Stimulated activated CD8-positive, alpha-beta memory T cell treated with anti-CD3 and anti-CD28 coated beads, Interleukin-15, amount 100 ng/mL, for 24 hours (primary cell): ENCODE data around the gene DYSF.

Experiments
- DNase-seq: peaks from one replicate; pipeline ENCODE4 v3.0.0-alpha.2; 2020; ENCODE audit warnings: low read depth

DYSF gene

DNA sequence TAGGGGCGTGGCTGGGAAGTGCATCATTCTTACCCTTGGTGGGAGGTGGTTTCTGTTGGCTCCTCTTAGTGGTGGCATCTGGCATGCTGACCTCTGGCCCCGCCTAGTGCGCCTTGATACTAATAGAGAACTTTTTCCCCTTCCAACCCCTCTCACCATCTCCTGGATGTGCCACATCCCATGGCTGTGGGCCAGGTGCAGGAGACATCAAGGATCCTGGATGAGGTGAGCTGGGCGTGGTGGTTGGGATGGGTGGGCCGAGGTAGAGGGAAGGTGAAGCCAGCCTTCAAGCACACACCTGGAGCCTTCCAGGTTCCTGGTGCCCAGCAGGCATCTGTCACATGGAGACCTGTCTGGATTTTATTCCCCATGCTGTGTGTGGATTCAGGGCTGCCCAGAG lies 149.2 kb downstream of the DYSF start:
- no peak for DNase-seq

DNA sequence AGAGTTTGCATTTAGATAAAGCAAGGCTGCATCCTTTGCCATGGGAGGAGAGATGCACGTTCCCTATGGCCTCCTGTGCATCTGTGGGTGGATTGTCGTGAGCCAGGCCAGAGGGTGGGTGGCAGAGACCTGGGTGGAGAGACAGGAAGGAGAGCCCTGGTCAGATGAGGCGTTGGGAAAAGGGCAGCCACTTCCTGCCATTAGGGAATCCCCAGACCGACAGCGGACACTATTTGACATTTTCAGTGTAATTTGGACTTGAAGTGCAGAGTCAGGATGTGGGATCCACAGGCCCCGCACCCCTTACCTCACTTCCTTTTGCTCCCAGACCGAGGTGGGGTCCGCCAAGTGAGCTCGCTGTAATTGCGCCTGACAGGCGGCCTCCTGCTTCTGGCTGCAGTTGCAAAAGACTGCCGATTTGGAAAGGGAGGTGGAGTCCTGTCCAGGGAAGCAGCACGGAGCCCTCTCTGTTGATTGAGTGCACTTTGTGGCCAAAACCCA lies 150.0 kb downstream of the DYSF start:
- DNase-seq, result no peak

DNA sequence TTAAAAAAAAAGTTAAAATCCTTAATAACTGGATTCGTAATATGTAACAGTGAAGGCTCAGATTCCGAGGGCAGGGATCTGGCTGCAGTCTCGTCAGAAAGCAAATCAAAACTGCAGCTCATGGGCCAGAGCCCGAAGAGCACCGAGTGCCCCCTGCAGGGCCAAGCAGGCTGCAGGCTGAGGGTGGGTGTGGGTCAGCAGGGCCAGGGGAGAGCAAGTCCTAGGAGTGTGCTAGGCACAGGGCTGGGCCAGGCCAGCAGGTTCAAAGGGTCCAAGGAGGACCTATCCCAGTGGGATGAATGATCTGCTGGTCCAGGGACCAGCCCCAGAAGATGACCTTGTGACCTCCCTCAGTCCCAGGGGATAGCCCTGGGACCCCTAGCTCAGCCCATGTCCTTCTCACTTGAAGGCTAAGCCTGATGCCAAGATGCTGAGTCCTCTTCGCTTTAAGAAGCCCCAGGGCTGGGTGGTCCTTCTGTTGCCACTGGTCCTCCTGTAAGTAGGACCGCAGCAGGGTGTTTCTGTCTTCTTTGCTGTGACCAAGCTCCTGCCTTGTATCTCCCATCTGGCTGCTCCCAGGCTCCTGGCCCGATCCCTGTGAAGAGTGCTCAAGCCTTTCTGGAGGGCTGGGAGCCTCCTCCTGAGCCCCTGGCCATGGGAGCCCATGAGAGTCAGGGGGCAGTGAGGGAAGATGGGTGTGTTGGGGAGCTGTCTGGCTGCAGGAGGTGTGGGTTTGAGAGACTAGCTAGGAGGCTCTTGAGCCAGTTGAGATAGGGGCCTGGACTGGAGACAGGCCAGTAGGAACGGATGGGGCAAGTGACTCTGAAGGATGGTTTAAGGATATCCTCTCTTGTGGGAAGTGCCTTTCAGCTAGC lies 150.7 kb downstream of the DYSF start:
- DNase-seq, result no peak

DNA sequence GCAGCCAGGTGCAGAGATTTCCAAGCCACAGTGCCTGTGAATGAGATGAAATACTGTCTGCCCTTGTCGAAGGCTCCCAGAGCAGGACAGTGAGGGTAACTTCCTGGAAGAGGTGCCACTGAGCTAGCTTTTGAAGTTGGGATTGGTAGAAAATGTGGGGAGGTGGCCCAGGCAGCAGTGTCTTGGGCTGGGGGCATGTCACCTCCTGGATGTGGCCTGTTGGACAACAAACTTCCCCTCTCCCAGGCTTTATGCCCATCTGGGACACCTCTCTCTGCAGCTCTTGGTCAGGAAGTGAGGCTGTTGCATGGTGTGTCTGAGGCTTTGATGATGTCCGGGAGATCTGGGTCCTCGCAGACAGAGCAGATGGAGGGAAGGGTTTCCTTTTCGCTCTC lies 151.4 kb downstream of the DYSF start:
- DNase-seq, result no peak

DNA sequence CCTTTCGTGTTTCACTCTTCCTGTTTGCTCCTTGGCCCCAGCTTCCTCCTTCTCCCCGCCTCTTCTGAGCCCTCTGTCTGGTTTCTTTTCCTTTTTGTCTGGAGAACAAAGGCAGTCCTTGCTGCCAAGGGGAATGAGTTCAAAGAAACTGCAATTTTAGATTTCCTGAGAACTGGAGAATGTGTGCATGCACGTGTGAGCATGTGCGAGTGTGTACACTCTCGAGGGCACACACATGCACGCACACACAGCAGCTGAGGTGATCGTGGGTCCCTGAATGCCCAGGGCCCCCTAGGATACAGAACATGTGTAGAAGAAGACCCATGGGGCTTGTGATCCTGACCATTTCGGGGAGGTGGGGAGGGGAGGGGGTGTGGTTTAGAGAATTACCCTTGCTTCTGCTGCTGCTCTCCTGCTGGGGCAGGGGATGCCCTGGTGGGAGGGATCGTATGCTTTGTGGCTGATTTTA lies 151.8 kb downstream of the DYSF start:
- no peak for DNase-seq

DNA sequence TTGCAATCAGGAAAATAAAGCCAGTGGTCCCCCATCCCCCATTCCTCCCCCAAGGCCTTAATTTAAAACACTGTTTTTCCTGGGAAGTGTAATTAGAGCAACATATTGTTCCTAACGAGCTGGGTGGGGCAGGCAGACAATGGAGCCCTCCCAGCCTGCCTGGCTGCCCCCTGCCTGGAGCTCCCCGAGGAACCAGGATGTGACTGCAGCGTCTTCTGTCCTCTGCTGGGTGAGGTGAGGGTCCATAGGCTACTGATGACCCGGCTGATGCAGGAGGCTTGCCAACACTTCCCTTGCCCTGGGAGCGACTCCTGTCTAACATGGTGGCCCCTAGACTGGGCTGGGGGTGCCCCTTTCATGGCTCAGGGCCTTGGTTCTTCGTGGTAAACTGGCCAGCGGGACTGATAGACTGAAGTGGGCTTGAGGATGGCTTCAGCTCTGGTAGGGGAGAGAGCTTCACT lies 152.4 kb downstream of the DYSF start:
- DNase-seq, result no peak

DNA sequence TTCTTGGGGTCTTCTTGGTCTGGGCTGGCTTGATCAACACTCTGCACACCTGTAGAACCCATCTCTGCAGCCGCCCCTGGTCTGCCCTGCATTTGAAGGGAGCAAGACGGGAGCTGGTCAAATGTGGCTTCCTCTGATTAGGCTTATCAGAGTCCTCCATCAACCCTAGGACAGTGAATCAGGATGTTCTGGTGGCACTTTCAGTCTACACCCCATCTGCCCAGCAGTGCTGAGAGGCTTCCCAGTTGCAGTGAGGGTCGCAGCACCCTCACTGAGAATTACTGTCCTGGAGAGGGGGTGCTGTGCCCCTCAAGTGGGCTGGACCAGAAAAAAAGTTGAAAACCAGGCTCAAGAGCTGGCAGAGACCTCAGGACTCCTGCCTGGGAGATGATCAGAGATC lies 152.9 kb downstream of the DYSF start:
- no peak for DNase-seq

DNA sequence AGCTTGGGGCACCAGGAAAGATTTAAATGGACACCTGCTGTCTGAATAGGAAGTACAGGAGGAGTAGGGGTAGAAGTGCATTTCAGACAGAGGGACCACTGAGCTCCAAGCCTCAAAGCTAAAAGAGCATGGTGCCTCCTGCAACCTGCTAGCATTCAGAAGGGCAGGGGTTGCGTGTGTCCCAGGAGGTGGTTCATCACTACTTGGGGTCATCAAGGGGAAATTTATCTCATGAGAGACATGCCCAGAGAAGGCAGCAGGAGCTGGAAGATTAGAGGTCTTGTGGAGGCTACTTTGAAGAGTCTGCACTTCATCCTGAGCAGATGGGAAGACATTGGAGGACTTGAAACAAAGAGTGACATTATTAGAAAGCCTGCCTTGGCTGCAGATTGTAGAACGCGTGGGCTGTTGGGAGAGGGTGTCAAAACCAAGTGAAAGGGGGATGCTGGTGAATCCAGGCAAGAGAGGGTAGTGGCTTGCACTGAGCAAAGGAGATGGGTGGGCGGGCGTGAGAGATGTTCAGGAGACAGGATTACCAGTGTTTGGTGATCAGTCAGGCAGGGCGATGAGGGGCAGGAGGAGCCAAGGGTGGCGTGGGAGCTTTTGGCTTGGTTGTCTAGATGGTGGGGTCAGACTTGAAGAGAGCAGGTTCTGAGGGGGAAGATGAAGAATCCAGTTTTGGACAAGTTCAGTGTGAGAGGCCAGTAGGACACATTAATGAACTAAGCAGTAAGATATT lies 154.0 kb downstream of the DYSF start:
- DNase-seq, result no peak

DNA sequence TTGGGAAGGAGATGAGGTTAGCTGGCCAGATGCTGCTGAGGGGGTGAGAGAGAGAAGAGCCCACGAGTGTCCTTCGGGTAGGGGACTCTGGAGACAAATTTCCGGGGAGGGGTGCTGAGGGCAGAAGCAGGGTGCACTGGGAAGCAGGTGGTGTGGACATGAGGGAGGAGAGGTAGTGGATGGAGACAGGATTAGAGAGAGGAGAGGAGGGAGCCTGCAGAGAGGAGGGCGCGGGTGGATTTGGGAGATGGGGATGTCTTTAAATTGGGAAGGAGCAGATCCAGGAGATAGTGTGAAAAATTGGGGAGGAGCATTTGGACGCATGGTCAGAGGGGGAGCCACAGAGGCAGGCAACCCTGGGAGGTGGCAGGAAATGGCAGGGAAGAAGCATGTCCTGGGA lies 154.7 kb downstream of the DYSF start:
- no peak for DNase-seq

DNA sequence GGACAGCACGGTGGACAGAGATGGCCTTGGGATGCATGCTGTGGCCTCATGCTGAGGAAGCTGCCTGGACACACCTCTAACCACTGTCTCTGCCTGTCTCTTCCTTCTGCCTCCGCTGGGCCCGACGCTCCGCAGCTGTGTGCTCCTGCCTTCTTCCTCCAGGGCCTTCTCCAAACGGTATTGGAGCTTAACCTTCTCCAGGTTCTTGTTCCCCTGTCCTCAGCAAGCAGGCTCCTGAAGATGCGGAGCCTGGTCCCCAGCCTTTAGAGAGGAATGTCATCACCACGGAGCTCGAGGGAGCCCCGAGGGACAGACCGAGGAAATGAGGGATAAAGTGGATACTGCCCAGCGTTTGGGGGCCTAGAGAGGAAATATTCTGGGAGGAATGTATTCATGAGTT lies 155.1 kb downstream of the DYSF start:
- no peak for DNase-seq

DNA sequence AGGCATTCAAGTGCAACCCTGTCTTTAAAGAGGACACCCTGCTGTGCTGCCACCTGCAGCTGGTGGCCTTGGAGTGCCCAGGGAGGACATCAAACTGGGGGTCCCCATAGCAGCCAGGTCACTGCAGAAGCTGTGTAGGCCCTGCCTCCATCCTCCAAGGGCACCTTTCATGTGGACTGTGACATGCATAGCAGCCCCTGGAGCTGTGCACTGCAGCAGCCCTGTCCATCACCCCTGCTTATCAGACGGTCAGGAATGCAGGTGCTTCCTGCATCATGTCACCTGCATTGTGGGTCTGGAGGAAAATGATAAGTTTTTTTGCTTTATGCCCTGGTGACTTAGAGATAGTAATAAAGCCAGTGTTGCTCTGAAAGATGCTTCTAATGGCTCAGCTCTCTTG lies 155.7 kb downstream of the DYSF start:
- no peak for DNase-seq

DNA sequence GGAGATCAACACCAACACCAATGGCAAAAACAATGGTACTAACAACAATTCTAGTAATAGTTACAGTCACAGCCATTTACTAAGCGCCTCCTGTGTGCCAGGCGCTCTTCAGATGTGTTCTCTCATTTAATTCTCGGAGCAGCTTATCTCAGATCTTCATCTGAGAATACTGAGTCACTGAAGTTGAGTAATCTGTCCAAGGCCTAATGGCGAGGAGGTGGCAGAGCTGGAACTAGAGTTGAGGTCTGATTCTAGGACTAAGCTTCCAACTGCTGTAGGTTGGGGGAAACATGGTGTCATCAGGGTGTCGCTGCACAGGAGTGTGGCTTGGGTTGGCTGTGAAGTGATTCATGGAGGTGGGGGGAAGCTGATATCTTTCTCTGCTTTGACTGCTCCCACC lies 156.1 kb downstream of the DYSF start:
- no peak for DNase-seq

DNA sequence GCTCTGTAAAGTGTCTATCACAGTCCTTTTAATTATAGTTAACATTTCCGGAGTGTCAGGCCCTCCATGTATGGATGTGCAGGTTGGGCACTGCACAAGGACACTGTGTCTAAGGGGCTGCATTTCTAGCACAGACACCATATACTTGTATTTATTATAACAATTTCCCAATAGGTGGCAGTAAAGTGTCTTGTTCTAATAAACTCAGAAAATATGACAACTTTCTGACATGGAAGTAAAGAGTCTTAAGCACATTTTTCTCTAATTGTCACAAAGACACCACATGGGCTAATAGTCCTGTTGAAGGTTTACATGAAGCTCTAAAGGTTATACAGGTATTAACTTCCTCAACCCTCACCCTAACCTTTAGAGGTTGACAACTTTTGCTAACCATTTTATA lies 156.6 kb downstream of the DYSF start:
- no peak for DNase-seq

DNA sequence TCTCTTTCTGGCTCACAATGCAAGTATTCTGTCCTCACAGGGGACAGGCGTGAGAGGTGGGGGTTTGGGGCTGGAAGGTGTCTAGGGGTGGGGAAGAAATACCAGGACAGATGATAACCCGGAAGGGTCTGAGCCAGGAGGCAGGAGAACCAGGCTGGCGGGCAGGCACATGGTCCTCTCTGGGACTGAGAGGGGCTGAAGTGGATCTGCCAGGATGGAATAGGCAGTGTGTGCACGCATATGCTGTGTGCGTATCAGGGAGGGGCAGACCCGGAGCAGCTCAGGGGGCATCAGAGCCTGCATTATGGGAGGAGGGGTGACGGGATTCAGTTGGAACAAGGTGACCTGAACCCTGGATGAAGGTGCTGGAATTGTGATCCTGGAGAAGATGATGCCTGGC lies 157.3 kb downstream of the DYSF start:
- no peak for DNase-seq

DNA sequence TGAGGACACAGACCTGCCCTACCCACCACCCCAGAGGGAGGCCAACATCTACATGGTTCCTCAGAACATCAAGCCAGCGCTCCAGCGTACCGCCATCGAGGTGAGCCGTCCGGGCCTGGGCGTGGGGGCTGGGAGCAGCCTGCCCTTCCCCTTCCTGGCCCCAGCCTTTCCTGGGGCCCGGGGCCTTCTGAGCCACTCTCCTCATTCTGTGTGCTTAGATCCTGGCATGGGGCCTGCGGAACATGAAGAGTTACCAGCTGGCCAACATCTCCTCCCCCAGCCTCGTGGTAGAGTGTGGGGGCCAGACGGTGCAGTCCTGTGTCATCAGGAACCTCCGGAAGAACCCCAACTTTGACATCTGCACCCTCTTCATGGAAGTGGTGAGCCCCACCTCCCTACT lies 157.9 kb downstream of the DYSF start:
- no peak for DNase-seq

DNA sequence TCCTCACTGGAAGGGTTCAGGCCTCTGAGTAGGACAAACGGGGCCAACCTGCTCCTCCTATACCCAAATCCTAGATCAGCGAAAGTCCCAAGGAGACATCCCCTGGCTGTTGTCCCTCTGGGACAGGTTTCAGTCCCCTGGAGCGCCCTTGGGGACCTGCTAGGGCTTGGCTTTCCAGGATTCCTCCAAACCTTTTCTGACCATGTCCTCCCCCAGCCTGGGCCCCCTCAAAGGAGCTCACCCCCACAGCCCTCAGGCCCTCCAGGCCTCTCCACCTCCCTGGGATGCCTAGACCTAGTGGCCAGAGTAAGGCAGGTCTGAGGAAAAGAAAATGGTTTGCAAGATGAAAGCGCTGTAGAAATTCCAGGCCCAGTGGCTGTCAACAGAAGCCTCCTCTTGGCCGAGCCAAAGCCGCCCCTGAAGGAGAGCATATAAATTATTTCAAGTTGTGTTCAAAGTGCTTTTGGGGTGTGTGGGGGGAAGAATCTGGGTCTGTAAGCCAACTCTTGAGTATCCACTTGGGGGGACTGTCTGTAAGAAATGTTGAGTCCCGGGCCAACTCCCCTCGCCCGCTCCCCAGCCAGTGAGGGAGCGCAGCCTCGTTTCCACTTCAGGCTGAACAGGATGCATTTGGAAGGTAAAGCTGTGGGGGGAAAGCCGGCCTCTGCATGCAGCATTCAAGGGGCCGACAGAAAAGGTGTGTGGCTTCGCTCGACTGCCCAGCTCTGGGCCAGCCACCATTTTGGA lies 158.6 kb downstream of the DYSF start:
- DNase-seq, result no peak

DNA sequence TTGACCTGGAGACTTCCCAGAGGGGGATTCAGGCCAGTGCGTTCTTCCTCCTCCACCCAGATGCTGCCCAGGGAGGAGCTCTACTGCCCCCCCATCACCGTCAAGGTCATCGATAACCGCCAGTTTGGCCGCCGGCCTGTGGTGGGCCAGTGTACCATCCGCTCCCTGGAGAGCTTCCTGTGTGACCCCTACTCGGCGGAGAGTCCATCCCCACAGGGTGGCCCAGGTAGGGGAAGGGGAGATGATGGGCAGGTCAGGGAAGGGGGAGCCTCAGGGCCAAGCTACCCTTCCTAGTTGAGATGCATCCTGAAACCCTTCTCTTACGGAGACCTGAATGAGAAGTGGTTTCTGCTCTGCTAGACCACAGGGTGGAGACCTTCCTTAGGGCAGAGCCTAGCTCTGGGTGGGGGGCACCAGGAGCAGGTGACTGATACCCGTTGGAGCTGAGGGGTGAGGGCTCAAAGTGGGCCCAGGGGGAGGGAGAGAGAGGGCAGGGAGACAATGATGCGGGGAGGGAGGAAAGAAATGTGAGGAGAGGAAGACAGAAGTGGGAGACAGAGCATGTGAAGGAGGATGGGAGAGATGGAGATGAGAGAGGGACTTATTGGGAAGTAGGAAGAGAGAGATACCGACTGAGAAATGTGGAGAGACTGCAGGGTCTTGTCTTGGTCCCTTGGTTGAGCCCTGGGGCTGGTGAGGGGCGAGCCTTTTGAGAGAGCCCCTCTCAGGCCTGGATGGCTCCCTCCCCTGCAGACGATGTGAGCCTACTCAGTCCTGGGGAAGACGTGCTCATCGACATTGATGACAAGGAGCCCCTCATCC lies 159.4 kb downstream of the DYSF start:
- no peak for DNase-seq

DNA sequence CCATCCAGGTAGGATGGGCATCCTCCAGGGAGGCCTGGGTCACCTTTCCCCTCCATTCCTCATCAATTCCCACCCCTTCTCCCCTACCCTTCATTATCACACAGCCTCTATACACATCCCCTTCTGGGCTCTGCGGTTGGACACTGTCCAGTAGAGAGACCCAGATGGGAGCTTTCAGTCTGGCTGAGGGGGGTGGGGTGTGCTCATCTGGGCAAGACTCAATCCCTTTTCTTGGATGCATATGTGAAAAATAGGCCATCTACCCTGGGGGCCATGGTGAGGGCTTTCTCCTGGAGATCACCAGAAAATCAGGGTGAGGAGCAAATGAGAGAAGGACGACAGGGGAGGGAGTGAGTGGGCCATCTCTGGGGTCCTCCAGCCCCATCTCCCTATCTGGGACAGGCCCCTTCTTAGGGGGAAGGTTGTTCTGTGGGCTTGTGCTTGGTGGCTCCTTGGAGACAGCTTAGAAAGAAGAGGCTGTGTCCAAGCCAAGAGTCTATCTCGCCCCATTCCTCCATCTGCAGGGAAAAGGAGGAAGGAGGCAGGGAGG lies 160.1 kb downstream of the DYSF start:
- no peak for DNase-seq

DNA sequence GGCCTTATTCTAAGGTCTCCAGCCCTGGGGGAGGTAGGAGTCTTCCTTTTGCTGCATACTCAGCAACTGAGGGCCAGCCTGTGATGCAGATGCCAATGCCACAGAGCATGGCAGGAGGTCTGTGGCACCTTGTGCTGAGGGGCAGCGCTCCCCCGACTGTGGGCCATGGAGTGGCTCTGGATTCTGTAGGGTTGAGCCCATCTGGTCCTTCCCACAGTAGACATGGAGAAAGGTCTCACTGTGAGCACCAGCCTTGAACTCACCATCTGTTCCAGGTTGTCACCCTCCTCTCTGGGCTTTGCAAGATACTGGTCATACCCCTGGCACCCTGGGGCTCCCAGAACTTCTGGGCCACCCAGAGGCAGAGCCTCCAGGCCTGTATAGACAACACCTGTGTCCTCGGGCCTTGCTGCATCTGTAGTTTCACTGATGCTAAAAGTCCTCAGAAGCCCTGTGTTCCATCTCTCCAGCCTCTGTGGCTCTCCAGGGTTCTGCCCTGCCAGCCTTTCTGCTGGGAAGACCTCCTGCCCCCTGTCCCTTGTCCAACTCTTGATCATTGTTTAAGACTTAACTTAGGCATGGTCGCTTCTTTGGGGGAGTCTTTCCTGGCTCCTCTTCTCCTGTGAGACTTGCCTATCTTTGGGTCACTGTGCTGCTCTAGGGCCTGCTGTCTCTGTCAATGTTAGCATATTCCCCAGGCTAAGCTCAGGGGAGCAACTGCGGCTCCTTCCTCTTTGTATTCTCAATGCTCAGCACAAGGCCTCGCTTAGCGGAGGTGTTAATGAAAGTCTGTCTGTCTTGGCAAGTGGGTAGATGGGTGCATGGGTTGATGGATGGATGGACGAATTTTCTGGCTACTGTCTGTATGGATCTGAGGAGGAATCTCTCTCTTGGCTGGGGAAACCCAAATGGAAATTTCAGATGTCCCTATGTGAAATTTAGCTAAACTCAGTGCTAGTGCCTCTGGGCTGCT lies 160.9 kb downstream of the DYSF start:
- no peak for DNase-seq
